K562 (cell line): ENCODE results near the gene MRPL19. TPM values are rescaled to one million over a fixed set of nuclear protein-coding genes. Genes with fewer than 3 reads are reported as not detected.
A peak's percentile ranks its signal among the peaks of the same experiment; 100 is the strongest.

Experiments
- CTCFL ChIP-seq: IDR thresholded peaks from 2 replicates; pipeline ENCODE4 v1.6.1; 2011; ENCODE audit warnings: borderline replicate concordance, low read depth, mild to moderate bottlenecking, moderate library complexity, low read length; ENCODE audit not compliant: insufficient read depth, poor library complexity, severe bottlenecking
- E2F4 ChIP-seq: sonication (generic); formaldehyde crosslinking; IDR thresholded peaks from 2 replicates; pipeline ENCODE4 v1.8.0; 2022; ENCODE audit warnings: mild to moderate bottlenecking, low read depth, missing genetic modification reagents
- HDAC2 ChIP-seq: fragments of 450-650 bp; IDR thresholded peaks from 2 replicates; pipeline ENCODE4 v1.6.1; 2016; ENCODE audit warnings: mild to moderate bottlenecking
- MAX ChIP-seq: sonication (generic); formaldehyde crosslinking; IDR thresholded peaks from 2 replicates; pipeline ENCODE4 v1.9.0; 2022; ENCODE audit warnings: mild to moderate bottlenecking, missing genetic modification reagents
- NR1H2 ChIP-seq: sonication (generic); formaldehyde crosslinking; IDR thresholded peaks from 2 replicates; pipeline ENCODE4 v1.4.0; 2020; ENCODE audit warnings: mild to moderate bottlenecking, missing genetic modification reagents
- RBBP5 ChIP-seq: fragments of 200-600 bp; sonication (generic); IDR thresholded peaks from 2 replicates; pipeline ENCODE4 v1.6.1; 2012; ENCODE audit warnings: borderline replicate concordance, mild to moderate bottlenecking, low read length, control low read depth, inconsistent platforms; ENCODE audit not compliant: insufficient read depth, poor library complexity, severe bottlenecking
- RCOR1 ChIP-seq, 2 experiments: IDR thresholded peaks; 2 replicates each; pipeline ENCODE4 v1.6.1; 2012; ENCODE audit warnings: low read depth in 2 of 2, low read length in 2 of 2, borderline replicate concordance in 1 of 2, improper control_type of control experiment in 1 of 2
- SRSF1 ChIP-seq: fragments of 200-400 bp; formaldehyde crosslinking; IDR thresholded peaks from 2 replicates; pipeline ENCODE4 v1.6.1; 2017; ENCODE audit warnings: mild to moderate bottlenecking, low read depth, low read length, moderate library complexity
- TCF3 ChIP-seq: sonication (generic); formaldehyde crosslinking; IDR thresholded peaks from 2 replicates; pipeline ENCODE4 v1.4.0; 2020; ENCODE audit warnings: mild to moderate bottlenecking, missing genetic modification reagents
- ZNF175 ChIP-seq: fragments of 200-800 bp; sonication (Bioruptor generic); IDR thresholded peaks from 2 replicates; pipeline ENCODE4 v1.6.1; 2016; ENCODE audit warnings: low read depth, mild to moderate bottlenecking, missing genetic modification characterization, missing compliant biosample characterization
- ZNF764 ChIP-seq: fragments of 250-450 bp; sonication (Bioruptor Pico); IDR thresholded peaks from 2 replicates; pipeline ENCODE4 v1.4.0; 2020; ENCODE audit warnings: low read depth, mild to moderate bottlenecking, moderate library complexity
- polyA plus RNA-seq, 8 experiments: library from polyadenylated mRNA; depleted of rRNA in 4 of 8; stranded (reverse) in 5 of 8; unstranded in 3 of 8; fragments of >200 nt; fragmentation: Nextera tagmentation in 2 of 8; fragmentation: Illumina TruSeq in 1 of 8; extraction: Ambion mirVana in 2 of 8; extraction: Trizol in 1 of 8; gene quantifications; 2 replicates each; pipeline versions ENCODE4 v1.2.1 to v1.2.3, GENCODE V29; 2011 to 2014; ENCODE audit warnings: inconsistent platforms in 1 of 8, missing spikeins in 1 of 8
- total RNA-seq, 7 experiments: library from RNA; depleted of rRNA in 6 of 7; stranded (reverse); fragments of >200 nt in 6 of 7; fragmentation: Illumina TruSeq in 2 of 7; extraction: Trizol in 2 of 7; gene quantifications; 2 replicates each; pipeline versions ENCODE4 v1.2.1 to v1.2.3, GENCODE V29; 2011 to 2021; ENCODE audit warnings: low replicate concordance in 1 of 7
- TF ChIP-seq, protein P1 (sequence below), 2 experiments: fragments of 450-650 bp; IDR thresholded peaks; 2 replicates each; pipeline ENCODE4 v1.6.1; 2016; ENCODE audit warnings: mild to moderate bottlenecking in 2 of 2, borderline replicate concordance in 1 of 2, low read depth in 1 of 2, moderate library complexity in 1 of 2
- TF ChIP-seq, protein P2 (sequence below): sonication (generic); formaldehyde crosslinking; IDR thresholded peaks from 2 replicates; pipeline ENCODE4 v1.8.0; 2022; ENCODE audit warnings: mild to moderate bottlenecking, missing genetic modification reagents

The MRPL19 gene
- total and polyA plus RNA-seq, 9 of the 15 experiments (the other 6 are each of a cell fraction or from before 2014, with no cell fraction given) = 9.7 to 65.9 (median 56.1) TPM

DNA sequence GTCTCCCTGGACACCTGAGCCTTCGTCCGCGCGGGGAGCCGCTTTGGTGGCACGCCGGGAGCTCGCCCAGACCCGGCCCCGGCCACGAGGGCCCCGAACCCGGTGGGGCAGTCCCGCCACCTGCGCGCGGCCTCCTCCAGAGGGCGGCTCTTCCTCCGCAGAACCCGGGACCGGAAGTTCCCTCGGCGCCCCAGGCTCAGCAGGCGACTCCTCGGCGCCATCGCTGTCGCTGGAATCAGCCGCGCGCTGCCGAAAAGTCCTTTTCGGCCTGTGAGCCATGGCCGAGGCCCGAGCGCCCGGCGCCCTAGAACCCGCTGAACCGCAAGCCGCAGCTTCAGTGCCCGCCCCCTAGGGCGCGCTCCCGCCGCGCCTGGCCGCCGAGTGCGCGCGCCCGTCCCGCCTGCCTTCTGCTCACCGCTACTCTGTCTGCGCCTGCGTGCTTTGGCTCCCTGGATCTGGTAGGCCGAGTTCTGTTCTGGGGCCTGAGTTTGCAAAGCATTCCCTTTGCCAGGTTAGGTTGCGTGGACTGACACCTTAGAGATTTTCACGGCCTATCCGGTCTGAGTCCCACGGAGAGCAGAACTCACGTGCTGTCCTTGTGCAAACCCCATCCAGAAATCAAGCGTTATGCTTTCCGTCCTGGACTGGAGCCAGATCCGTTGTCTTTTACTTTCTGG is 64.1 kb downstream of the MRPL19 start, which contains the start of gene GCFC2 (continued):
- TF ChIP-seq, protein P1, sequence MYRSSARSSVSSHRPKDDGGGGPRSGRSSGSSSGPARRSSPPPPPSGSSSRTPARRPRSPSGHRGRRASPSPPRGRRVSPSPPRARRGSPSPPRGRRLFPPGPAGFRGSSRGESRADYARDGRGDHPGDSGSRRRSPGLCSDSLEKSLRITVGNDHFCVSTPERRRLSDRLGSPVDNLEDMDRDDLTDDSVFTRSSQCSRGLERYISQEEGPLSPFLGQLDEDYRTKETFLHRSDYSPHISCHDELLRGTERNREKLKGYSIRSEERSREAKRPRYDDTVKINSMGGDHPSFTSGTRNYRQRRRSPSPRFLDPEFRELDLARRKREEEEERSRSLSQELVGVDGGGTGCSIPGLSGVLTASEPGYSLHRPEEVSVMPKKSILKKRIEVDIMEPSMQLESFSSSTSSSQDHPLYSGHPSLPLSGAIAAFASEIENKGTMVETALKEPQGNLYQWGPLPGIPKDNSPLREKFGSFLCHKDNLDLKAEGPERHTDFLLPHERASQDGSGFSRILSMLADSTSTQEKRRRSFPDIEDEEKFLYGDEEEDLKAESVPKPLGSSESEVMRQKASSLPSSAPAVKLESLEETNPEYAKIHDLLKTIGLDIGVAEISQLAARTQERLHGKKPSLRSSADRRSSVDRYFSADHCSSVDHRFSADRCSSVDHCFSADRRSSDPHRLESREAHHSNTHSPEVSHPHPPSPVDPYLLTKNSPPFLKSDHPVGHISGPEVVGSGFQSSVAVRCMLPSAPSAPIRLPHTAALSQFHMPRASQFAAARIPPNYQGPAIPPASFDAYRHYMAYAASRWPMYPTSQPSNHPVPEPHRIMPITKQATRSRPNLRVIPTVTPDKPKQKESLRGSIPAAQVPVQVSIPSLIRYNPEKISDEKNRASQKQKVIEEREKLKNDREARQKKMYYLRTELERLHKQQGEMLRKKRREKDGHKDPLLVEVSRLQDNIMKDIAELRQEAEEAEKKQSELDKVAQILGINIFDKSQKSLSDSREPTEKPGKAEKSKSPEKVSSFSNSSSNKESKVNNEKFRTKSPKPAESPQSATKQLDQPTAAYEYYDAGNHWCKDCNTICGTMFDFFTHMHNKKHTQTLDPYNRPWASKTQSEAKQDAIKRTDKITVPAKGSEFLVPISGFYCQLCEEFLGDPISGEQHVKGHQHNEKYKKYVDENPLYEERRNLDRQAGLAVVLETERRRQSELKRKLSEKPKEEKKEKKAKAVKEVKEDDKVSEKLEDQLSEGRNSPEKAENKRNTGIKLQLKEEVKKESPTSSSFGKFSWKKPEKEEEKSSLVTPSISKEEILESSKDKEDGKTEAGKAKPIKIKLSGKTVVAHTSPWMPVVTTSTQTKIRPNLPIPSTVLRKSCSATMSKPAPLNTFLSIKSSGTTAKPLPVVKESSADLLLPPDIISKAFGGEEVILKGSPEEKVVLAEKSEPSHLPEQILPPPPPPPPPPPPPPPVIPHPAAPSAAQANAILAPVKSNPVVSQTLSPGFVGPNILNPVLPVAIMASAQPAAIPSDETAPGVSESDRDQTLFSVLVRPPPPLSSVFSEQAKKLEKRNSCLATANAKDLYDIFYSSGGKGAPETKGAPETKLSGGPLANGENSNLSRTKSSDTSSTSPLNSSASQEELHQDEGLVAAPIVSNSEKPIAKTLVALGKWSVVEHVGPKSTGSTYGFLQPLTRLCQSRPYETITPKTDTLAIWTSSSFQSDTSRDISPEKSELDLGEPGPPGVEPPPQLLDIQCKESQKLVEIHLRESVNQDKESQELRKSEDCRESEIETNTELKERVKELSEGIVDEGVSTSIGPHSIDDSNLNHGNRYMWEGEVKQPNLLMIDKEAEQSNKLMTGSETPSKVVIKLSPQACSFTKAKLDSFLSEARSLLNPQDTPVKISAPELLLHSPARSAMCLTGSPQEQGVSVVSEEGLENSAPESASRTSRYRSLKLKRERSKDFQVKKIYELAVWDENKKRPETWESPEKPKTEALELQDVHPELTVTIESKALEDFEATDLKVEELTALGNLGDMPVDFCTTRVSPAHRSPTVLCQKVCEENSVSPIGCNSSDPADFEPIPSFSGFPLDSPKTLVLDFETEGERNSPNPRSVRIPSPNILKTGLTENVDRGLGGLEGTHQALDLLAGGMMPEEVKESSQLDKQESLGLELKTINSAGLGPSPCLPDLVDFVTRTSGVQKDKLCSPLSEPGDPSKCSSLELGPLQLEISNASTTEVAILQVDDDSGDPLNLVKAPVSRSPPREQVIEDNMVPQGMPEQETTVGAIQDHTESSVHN (IDR thresholded peaks at IDR 0.05; ENCODE audit: borderline replicate concordance in 1 of 2, low read depth in 1 of 2) = no peak
- TF ChIP-seq RBBP5 (peak; percentile 97), TCF3 (CRISPR knock-in tag) (peak; percentile 3; the same call in 1 of the 2 replicates), SRSF1 (no peak), NR1H2 (peak; percentile 90), CTCFL (peak; percentile 89), ZNF764 (CRISPR knock-in tag) (no peak), E2F4 (CRISPR knock-in tag) (peak; percentile 79; the same call in 1 of the 2 replicates), HDAC2 (no peak), RCOR1 (IDR thresholded peaks at IDR 0.05; ENCODE audit: borderline replicate concordance in 1 of 2, low read depth in 2 of 2, low read length in 2 of 2) (peak in 1 of 2 experiments; percentile 43; a peak in 1 of 4 replicates), ZNF175 (CRISPR knock-in tag) (peak; percentile 63; the same call in 1 of the 2 replicates), MAX (CRISPR knock-in tag) (peak; percentile 99)
- TF ChIP-seq, protein P2, sequence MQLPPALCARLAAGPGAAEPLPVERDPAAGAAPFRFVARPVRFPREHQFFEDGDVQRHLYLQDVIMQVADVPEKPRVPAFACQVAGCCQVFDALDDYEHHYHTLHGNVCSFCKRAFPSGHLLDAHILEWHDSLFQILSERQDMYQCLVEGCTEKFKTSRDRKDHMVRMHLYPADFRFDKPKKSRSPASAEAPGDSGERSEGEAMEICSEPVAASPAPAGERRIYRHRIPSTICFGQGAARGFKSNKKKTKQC (CRISPR knock-in tag) = peak; percentile 99
